ENCODE data around the gene ATF1. TPM values are rescaled to one million over a fixed set of nuclear protein-coding genes. Genes with fewer than 3 reads are reported as not detected.

ATF1 gene
- total RNA-seq, 1 donor = 29.0 TPM

GRCh38 chr12:50772470-50772869 is 8.6 kb downstream of the ATF1 start:
- no peaks in the 10 kb centered on the region for H3K27me3 ChIP-seq (ENCODE audit: insufficient read depth, low read length)
- H3K4me2 ChIP-seq (ENCODE audit: insufficient read depth, low read length) = no peak overlapping the region
- no peak overlapping the region for H2AFZ ChIP-seq (ENCODE audit: low read length)
- DNase-seq (ENCODE audit: insufficient read length, low spot score, missing footprints) = no peak
- H3K36me3 ChIP-seq (ENCODE audit: insufficient read depth, low read length) = peaks cover 7% of the 10 kb centered on the region
- H3K4me3 ChIP-seq (ENCODE audit: insufficient read depth, low read length) = no peak overlapping the region
- H4K20me1 ChIP-seq (ENCODE audit: insufficient read depth, low read length) = peaks cover 10% of the 10 kb centered on the region
- peaks cover 88% of the 10 kb centered on the region for H3K79me2 ChIP-seq (ENCODE audit: insufficient read depth, low read length)
- H3K27ac ChIP-seq (ENCODE audit: low read depth, low read length) = no peak overlapping the region
- no peaks in the 10 kb centered on the region for H3K9me3 ChIP-seq (ENCODE audit: low read depth, low read length)
- no peak for TF ChIP-seq CTCF (IDR thresholded peaks at IDR 0.05; ENCODE audit: extremely low read depth, low read depth, low read length)
- no peaks in the 10 kb centered on the region for H3K4me1 ChIP-seq (ENCODE audit: insufficient read depth, low read length)

GRCh38 chr12:50772877-50773276 is 9.0 kb downstream of the ATF1 start:
- Histone ChIP-seq H2AFZ (ENCODE audit: low read length) (no peak overlapping the region), H4K20me1 (ENCODE audit: insufficient read depth, low read length) (peaks cover 11% of the 10 kb centered on the region), H3K4me3 (ENCODE audit: insufficient read depth, low read length) (no peak overlapping the region), H3K4me2 (ENCODE audit: insufficient read depth, low read length) (no peak overlapping the region), H3K9me3 (ENCODE audit: low read depth, low read length) (no peaks in the 10 kb centered on the region), H3K27ac (ENCODE audit: low read depth, low read length) (no peak overlapping the region), H3K36me3 (ENCODE audit: insufficient read depth, low read length) (peaks cover 7% of the 10 kb centered on the region), H3K79me2 (ENCODE audit: insufficient read depth, low read length) (peaks cover 88% of the 10 kb centered on the region), H3K4me1 (ENCODE audit: insufficient read depth, low read length) (no peaks in the 10 kb centered on the region), H3K27me3 (ENCODE audit: insufficient read depth, low read length) (no peaks in the 10 kb centered on the region)
- no peak for DNase-seq (ENCODE audit: insufficient read length, low spot score, missing footprints)
- TF ChIP-seq CTCF (IDR thresholded peaks at IDR 0.05; ENCODE audit: extremely low read depth, low read depth, low read length) = no peak

- DNase-seq (ENCODE audit: insufficient read length, low spot score, missing footprints) = peak; percentile 38
- H3K9me3 ChIP-seq (ENCODE audit: low read depth, low read length) = no peaks in the 10 kb centered on the region
- H3K27ac ChIP-seq (ENCODE audit: low read depth, low read length) = no peak overlapping the region
- TF ChIP-seq CTCF (IDR thresholded peaks at IDR 0.05; ENCODE audit: extremely low read depth, low read depth, low read length) = no peak
- no peaks in the 10 kb centered on the region for H3K27me3 ChIP-seq (ENCODE audit: insufficient read depth, low read length)
- H3K79me2 ChIP-seq (ENCODE audit: insufficient read depth, low read length) = peaks cover 87% of the 10 kb centered on the region
- H2AFZ ChIP-seq (ENCODE audit: low read length) = no peak overlapping the region
- no peak overlapping the region for H3K4me3 ChIP-seq (ENCODE audit: insufficient read depth, low read length)
- peaks cover 13% of the 10 kb centered on the region for H4K20me1 ChIP-seq (ENCODE audit: insufficient read depth, low read length)
- H3K36me3 ChIP-seq (ENCODE audit: insufficient read depth, low read length) = peaks cover 7% of the 10 kb centered on the region
- no peaks in the 10 kb centered on the region for H3K4me1 ChIP-seq (ENCODE audit: insufficient read depth, low read length)
- no peak overlapping the region for H3K4me2 ChIP-seq (ENCODE audit: insufficient read depth, low read length)
Measured at GRCh38 chr12:50775251-50775650, 11.3 kb downstream of the ATF1 start.

GRCh38 chr12:50776749-50777728 is 13.1 kb downstream of the ATF1 start:
- no peaks in the 10 kb centered on the region for H3K9me3 ChIP-seq (ENCODE audit: low read depth, low read length)
- no peak overlapping the region for H3K4me3 ChIP-seq (ENCODE audit: insufficient read depth, low read length)
- no peaks in the 10 kb centered on the region for H3K27me3 ChIP-seq (ENCODE audit: insufficient read depth, low read length)
- DNase-seq (ENCODE audit: insufficient read length, low spot score, missing footprints) = no peak
- no peaks in the 10 kb centered on the region for H3K4me1 ChIP-seq (ENCODE audit: insufficient read depth, low read length)
- peaks cover 73% of the 10 kb centered on the region for H3K79me2 ChIP-seq (ENCODE audit: insufficient read depth, low read length)
- H3K4me2 ChIP-seq (ENCODE audit: insufficient read depth, low read length) = no peak overlapping the region
- no peak for TF ChIP-seq CTCF (IDR thresholded peaks at IDR 0.05; ENCODE audit: extremely low read depth, low read depth, low read length)
- H2AFZ ChIP-seq (ENCODE audit: low read length) = no peak overlapping the region
- peaks cover 11% of the 10 kb centered on the region for H4K20me1 ChIP-seq (ENCODE audit: insufficient read depth, low read length)
- peaks cover 10% of the 10 kb centered on the region for H3K36me3 ChIP-seq (ENCODE audit: insufficient read depth, low read length)
- H3K27ac ChIP-seq (ENCODE audit: low read depth, low read length) = no peak overlapping the region
